Hepatocyte (in vitro differentiated cells): ENCODE results near the gene VIP.
"Not testable (repeated sequence)": the region's sequence is repeated elsewhere in the genome, so short reads cannot be mapped to it uniquely, and the experiment has no call there.

Source experiments
- CTCF ChIP-seq: fragments of 200-600 bp; sonication (generic); IDR thresholded peaks from 2 replicates; pipeline ENCODE4 v1.5.1; 2016; ENCODE audit warnings: antibody characterized with exemption, mild to moderate bottlenecking; ENCODE audit not compliant: poor library complexity
- EZH2 ChIP-seq: fragments of 200-600 bp; sonication (generic); IDR thresholded peaks from 2 replicates; pipeline ENCODE4 v1.6.1; 2016; ENCODE audit warnings: antibody characterized with exemption, mild to moderate bottlenecking, borderline replicate concordance
- EZH2phosphoT487 ChIP-seq: fragments of 200-600 bp; sonication (generic); IDR thresholded peaks from one replicate; pipeline ENCODE4 v1.6.1; 2018; ENCODE audit warnings: antibody characterized with exemption, mild to moderate bottlenecking, low read depth, moderate library complexity; ENCODE audit not compliant: unreplicated experiment, severe bottlenecking

- TF ChIP-seq CTCF, EZH2phosphoT487, EZH2: not testable (repeated sequence)
Measured at GRCh38 chr6:152703750-152704149, 46.8 kb upstream of the VIP start.
